HepG2 (cell line): ENCODE data around the gene OR6C68. TPM values are rescaled to one million over a fixed set of nuclear protein-coding genes. Genes with fewer than 3 reads are reported as not detected.
"Not testable (repeated sequence)": the region's sequence is repeated elsewhere in the genome, so short reads cannot be mapped to it uniquely, and the experiment has no call there.

Source experiments
- ATAC-seq: fragments of 200-7000 bp; cut with Tn5 transposase; 3 replicates; pipeline ENCODE4 v1.9.1; 2020; ENCODE audit warnings: mild to moderate bottlenecking, moderate library complexity
- BruUV-seq: library from RNA; stranded (reverse); fragments of 400-500 nt; replicated peaks from 2 replicates; lab custom pipeline; 2021; lab: Mats Ljungman, UMichigan
- CTCF ChIA-PET: fragments of 300-600 bp; formaldehyde crosslinking; extraction: SDS; loops from one replicate; lab custom pipeline; 2021; ENCODE audit warnings: low total read pairs, inconsistent platforms, low intra/inter-chr PET ratio; lab: Yijun Ruan, JAX
- POLR2A ChIA-PET: fragments of 350-600 bp; sonication (Branson Sonifier 250); formaldehyde crosslinking; loops from one replicate; lab custom pipeline; 2020; ENCODE audit warnings: antibody characterized with exemption, inconsistent platforms; lab: Yijun Ruan, JAX
- DNase-seq: peaks from one replicate; pipeline ENCODE4 v3.0.0-alpha.2; 2015; ENCODE audit warnings: low spot score
- FAIRE-seq: peaks from 3 replicates; lab custom pipeline; 2011; peaks lifted over from hg19 to GRCh38; lab: Jason Lieb, UNC
- H2AFZ ChIP-seq: one replicate; pipeline ENCODE4 v1.6.1; 2011; ENCODE audit warnings: low read length, inconsistent platforms
- H3K27ac ChIP-seq: fragments of 300-600 bp; 3 replicates; pipeline ENCODE4 v1.8.0; 2011; ENCODE audit warnings: mixed run types, mild to moderate bottlenecking, mixed read lengths, low read length, inconsistent platforms; ENCODE audit not compliant: insufficient read depth; ENCODE audit errors: extremely low read length
- H3K27me3 ChIP-seq, 2 experiments: fragments of 200-600 bp in 1 of 2; 2 replicates in 1 of 2; 3 replicates in 1 of 2; pipeline versions ENCODE4 v1.6.0 to v1.8.0; 2011; ENCODE audit warnings: low read length in 2 of 2, mild to moderate bottlenecking in 2 of 2, moderate library complexity in 2 of 2, inconsistent platforms in 1 of 2; ENCODE audit not compliant: insufficient read depth in 2 of 2, control insufficient read depth in 1 of 2
- H3K36me3 ChIP-seq, 2 experiments: fragments of 200-600 bp in 1 of 2; replicated peaks in 1 of 2; 2 replicates in 1 of 2; 3 replicates in 1 of 2; pipeline versions ENCODE4 v1.5.1 to v1.8.0; 2011; ENCODE audit warnings: low read length in 2 of 2, inconsistent platforms in 1 of 2; ENCODE audit not compliant: insufficient read depth in 2 of 2, control insufficient read depth in 1 of 2
- H3K4me1 ChIP-seq: 2 replicates; pipeline ENCODE4 v1.5.1; 2012; ENCODE audit warnings: low read length, inconsistent platforms; ENCODE audit not compliant: insufficient read depth
- H3K4me2 ChIP-seq: 2 replicates; pipeline ENCODE4 v1.6.0; 2011; ENCODE audit warnings: low read depth, low read length, inconsistent platforms
- H3K4me3 ChIP-seq, 3 experiments: fragments of 200-600 bp in 1 of 3; sonication (generic), shearing (Covaris generic) in 1 of 3; replicated peaks in 1 of 3; 2 replicates each; pipeline ENCODE4 v1.5.1; 2011 to 2016; ENCODE audit warnings: low read length in 3 of 3, inconsistent platforms in 2 of 3, low read depth in 2 of 3, mild to moderate bottlenecking in 2 of 3, control low read depth in 1 of 3, mixed read lengths in 1 of 3; ENCODE audit not compliant: insufficient read depth in 1 of 3
- H3K79me2 ChIP-seq: one replicate; pipeline ENCODE4 v1.6.1; 2011; ENCODE audit warnings: low read length, inconsistent platforms; ENCODE audit not compliant: insufficient read depth
- H3K9ac ChIP-seq: 2 replicates; pipeline ENCODE4 v1.6.0; 2011; ENCODE audit warnings: mild to moderate bottlenecking, low read depth, low read length, inconsistent platforms; ENCODE audit not compliant: insufficient read depth
- H3K9me3 ChIP-seq: 2 replicates; pipeline ENCODE4 v1.5.1; 2012; ENCODE audit warnings: mild to moderate bottlenecking, low read length
- H4K20me1 ChIP-seq: 2 replicates; pipeline ENCODE4 v1.6.0; 2011; ENCODE audit warnings: inconsistent platforms, mild to moderate bottlenecking, low read length, moderate library complexity; ENCODE audit not compliant: insufficient read depth
- CREM ChIP-seq, 2 experiments: sonication (generic) in 1 of 2; formaldehyde crosslinking in 1 of 2; IDR thresholded peaks; 2 replicates each; pipeline versions ENCODE4 v1.4.0 to v1.6.1; 2016 to 2020; ENCODE audit warnings: antibody characterized with exemption in 1 of 2, mild to moderate bottlenecking in 1 of 2, missing genetic modification reagents in 1 of 2
- USF2 ChIP-seq, 2 experiments: sonication (generic) in 1 of 2; formaldehyde crosslinking in 1 of 2; IDR thresholded peaks; 2 replicates each; pipeline versions ENCODE4 v1.5.1 to v1.6.1; 2011 to 2020; ENCODE audit warnings: borderline replicate concordance in 1 of 2, low read depth in 1 of 2, low read length in 1 of 2, mild to moderate bottlenecking in 1 of 2, missing genetic modification reagents in 1 of 2, moderate library complexity in 1 of 2
- ZFP82 ChIP-seq: sonication (generic); formaldehyde crosslinking; IDR thresholded peaks from 2 replicates; pipeline ENCODE4 v1.5.1; 2020; ENCODE audit warnings: mild to moderate bottlenecking, missing genetic modification reagents, borderline replicate concordance
- ZNF644 ChIP-seq: IDR thresholded peaks from 2 replicates; pipeline ENCODE4 v1.6.1; 2016; ENCODE audit warnings: low read depth
- WGBS: methylation state at CpG from one replicate; pipeline ENCODE4 v1.1.6; 2017; ENCODE audit warnings: low lambda C conversion rate; 5-methylcytosine and 5-hydroxymethylcytosine counted together
- in situ Hi-C: cut with HindIII; loops from 2 replicates; pipeline ENCODE4 v1.10.0; 2017; ENCODE audit warnings: low pct_unique_long_range_greater_than_20kb; ENCODE audit not compliant: extremely low pct_ligation_motif_present
- intact Hi-C: fragments of 100-400 bp; cut with micrococcal nuclease; formaldehyde crosslinking; loops from one replicate; pipeline ENCODE4 v1.10.0; 2022; ENCODE audit not compliant: unreplicated experiment
- polyA plus RNA-seq, 8 experiments: library from polyadenylated mRNA; depleted of rRNA in 3 of 8; stranded (reverse) in 7 of 8; unstranded in 1 of 8; fragments of >200 nt; fragmentation: Illumina TruSeq in 4 of 8; extraction: Trizol in 4 of 8; gene quantifications; 2 replicates each; pipeline versions ENCODE4 v1.2.1 to v1.2.3, GENCODE V29; 2011 to 2016; ENCODE audit warnings: low read depth in 4 of 8, missing spikeins in 1 of 8, mixed read lengths in 1 of 8; ENCODE audit not compliant: insufficient read depth in 1 of 8
- total RNA-seq, 5 experiments: library from RNA; depleted of rRNA; stranded (reverse); fragments of >200 nt; fragmentation: Illumina TruSeq; extraction: Trizol; gene quantifications; 2 replicates each; pipeline ENCODE4 v1.2.3, GENCODE V29; 2016; ENCODE audit warnings: low read depth in 1 of 5

OR6C68 gene
- total and polyA plus RNA-seq, 2 of the 13 experiments (the other 11 are each of a cell fraction or from before 2014, with no cell fraction given), result not detected

GRCh38 chr12:55472264-55472663 is 19.9 kb upstream of the OR6C68 start (continued):
- no peak for TF ChIP-seq ZFP82 (CRISPR knock-in tag)
- no peak for TF ChIP-seq CREM (IDR thresholded peaks at IDR 0.05)
- TF ChIP-seq CREM (CRISPR knock-in tag; IDR thresholded peaks at IDR 0.05), result no peak
- no peak for TF ChIP-seq USF2 (IDR thresholded peaks at IDR 0.05; ENCODE audit: low read depth, low read length)
- no peak for TF ChIP-seq USF2 (CRISPR knock-in tag; IDR thresholded peaks at IDR 0.05; ENCODE audit: borderline replicate concordance)
- TF ChIP-seq ZNF644 (CRISPR knock-in tag), result no peak

DNA sequence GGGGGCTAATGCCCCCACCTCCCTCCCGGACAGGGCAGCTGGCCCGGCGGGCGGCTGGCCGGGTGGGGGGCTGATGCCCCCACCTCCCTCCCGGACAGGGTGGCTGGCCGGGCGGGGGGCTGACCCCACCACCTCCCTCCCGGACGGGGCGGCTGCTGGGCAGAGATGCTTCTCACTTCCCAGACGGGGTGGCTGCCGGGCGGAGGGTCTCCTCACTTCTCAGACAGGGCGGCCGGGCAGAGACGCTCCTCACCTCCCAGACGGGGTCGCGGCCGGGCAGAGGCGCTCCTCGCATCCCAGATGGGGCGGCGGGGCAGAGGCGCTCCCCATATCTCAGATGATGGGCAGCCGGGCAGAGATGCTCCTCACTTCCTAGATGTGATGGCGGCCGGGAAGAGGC is 13.0 kb upstream of the OR6C68 start:
- H3K79me2 ChIP-seq, H3K9me3 ChIP-seq, H3K36me3 ChIP-seq, DNase-seq, intact Hi-C loops, in situ Hi-C loops, FAIRE-seq, BruUV-seq, ATAC-seq, CTCF ChIA-PET, POLR2A ChIA-PET, H2AFZ ChIP-seq, H3K4me3 ChIP-seq, H4K20me1 ChIP-seq, H3K27ac ChIP-seq, H3K27me3 ChIP-seq, H3K9ac ChIP-seq, H3K4me2 ChIP-seq: not testable (repeated sequence)
- peaks cover 13% of the 10 kb centered on the region for H3K4me1 ChIP-seq
- 96% methylated on average over 11 of the region's 29 CpGs for WGBS
